CD4-positive, alpha-beta T cell treated with Interleukin-6 for 4 hours (primary cell): ENCODE results near the gene PLXNA4.

Experiments used
- DNase-seq: peaks from one replicate; pipeline ENCODE4 v3.0.0-alpha.2; 2020; ENCODE audit warnings: mixed read lengths

The PLXNA4 gene

DNA sequence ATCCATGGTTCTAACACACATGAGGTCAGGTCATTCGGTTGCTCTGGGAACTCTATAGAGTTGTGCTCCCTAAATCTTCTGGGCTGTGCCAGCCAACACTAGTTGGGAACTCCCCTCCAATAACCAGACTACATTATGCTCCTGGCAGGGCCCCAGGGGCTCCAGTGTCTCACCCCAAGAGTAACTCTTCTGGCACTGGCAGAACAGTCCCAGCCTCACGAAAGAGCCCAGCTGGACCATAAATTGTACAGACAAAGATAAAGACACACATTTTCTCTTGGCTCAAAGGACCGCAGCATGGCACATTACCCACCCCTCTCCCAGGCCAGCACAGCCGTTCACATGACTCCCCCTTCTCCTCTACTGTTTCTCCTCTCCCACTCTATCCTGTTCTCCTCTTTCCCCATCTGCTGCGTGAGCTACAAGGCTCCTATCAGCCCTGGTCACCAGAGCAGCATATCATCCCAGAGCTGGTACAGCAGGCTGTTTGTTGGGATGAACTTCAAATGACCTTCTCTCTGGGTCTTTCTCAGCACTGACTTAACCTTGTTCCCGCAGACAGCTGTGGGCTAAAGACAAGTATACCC lies 230.6 kb downstream of the PLXNA4 start:
- DNase-seq: no peak

GRCh38 chr7:132345030-132345429 lies 231.2 kb downstream of the PLXNA4 start:
- DNase-seq: no peak

DNA sequence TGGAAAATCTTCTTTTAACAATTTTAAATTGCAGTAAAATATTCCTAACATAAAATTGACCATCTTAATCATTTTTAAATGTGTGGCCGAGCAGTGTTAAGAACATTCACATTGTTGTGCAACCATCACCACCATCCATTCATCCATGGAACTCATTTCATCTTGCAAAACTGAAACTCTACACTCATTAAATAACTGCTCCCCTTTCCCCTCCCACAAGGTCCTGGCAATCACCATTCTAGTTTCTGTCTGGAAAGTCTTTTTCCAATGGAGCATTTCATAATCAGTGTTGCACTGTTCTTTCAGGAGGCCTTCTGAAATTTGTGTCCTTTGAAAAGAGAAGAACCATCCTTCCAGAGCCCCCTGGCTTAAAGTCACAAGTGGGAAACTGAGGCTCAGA lies 233.1 kb downstream of the PLXNA4 start:
- DNase-seq: no peak

GRCh38 chr7:132337450-132338080 lies 238.7 kb downstream of the PLXNA4 start:
- DNase-seq: no peak

GRCh38 chr7:132336797-132337196 lies 239.5 kb downstream of the PLXNA4 start:
- no peak for DNase-seq

DNA sequence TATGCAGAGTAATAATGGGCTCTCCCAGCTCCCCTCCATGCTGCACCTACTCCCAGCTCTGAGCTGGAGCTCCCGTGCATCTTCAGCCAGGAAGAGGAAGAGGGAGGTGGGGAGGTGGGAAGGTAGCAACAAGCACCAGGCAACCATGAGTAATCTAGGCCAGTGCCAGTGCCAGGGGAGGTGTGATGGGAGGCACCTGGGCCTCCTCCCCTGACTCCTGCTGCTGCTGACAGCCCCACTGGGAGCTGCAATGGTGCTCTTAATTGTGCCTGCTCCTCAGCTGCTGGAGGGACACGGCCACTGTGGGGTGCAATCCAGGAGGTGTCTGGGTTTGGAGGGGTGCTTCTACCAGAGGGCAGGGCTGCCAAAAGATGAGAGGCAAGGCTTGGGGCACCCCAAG lies 243.0 kb downstream of the PLXNA4 start:
- DNase-seq: no peak

- no peak for DNase-seq
Observed at GRCh38 chr7:132328760-132329159, 247.5 kb downstream of the PLXNA4 start.

DNA sequence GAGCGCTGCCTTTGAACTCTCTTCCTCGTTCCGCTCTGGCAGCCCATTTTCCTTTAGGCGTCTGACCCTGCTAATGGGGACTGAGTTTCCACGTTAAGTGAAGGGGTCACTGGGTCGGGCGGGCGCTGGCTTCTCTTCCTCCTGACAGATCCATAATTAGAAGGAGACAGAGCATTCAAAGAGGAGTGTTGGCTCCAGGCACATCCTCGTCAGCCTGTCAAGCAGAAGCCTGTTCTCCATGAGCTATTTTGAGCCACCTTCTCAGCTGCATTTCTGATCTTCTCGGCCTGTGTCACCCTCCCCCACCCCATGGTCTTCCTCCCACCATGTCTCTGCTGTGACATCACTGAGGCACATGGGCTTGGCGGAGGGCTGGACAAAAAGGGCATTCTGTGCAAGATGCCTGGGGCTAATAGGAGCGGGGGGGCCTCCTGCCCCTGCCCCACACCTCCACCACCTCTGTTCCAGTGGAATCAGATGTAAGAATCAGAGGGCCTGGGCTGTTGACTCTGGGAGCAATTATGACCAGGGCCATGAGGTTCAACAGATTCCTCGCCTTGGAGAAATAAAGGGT lies 248.1 kb downstream of the PLXNA4 start:
- DNase-seq: no peak

DNA sequence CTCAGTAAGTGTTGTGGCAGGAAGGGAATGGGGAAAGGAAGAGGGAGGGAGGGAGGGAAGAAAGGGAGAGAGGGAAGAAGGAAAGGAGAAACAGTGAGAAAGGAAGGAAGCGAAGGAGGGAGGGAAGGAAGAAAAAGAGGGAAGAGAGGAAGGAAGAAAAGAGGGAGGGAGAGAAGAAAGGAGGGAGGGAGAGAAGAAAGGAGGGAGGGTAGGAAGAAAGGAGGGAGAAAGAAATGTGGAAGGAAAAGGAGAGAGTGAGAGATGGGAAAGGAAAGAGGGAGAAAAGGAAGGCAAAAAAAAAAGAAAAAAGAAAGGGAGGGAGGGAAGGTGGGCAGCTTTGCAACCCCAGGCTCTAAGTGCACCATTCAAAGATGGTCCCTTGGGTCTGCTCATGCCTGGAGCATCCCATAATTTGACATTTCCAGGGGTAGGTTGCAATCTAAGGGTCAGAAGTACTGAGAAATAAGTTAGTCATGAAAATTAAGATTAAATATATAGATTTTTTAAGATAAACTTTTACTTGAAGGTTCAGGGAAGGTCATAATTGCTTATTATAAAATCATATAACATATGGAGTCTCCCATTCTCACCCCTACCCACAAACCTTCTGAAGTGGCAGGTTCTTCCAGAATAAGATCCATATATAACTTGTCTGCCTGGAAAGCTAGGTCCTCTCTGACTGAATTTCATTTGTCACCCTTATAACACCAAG lies 249.2 kb downstream of the PLXNA4 start:
- DNase-seq: no peak

DNA sequence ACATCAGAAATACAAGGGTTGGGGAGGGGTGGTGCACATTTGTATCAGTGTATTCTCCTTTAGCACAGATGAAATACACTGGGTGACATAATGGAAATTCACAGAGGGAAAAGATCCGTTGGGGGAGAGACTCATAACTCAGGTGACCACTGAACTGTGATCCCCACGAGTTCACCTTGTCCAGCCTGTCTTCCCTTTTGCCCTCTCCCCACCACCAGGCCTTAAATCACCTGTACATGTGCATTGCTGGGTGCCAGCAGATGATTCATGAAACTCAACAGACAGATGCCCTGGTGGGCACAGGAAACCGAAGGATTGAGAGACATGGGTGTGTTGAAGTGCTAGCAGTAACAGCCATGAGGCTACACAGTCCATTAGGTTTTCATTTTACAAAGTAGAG lies 253.3 kb downstream of the PLXNA4 start:
- no peak for DNase-seq

DNA sequence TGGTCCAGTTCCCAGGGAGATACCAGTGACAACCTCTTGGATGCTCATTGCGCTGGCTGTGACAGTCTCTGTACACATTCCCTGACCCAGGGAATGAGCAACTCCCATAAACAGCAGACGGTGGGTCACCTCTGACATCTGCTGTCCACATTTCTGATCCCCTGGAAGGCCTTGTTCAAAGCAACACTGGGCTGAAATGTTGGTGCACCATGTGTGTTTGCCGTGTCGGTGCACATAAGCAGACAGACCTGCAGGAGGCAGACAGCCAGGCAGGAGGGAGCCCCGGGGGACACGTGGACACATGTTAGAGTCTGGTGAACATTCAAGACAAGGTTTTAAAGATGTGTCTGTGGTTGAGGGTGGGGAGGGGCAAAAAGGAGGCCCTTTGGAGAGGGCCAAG lies 254.9 kb downstream of the PLXNA4 start:
- no peak for DNase-seq

GRCh38 chr7:132319481-132319880 lies 256.8 kb downstream of the PLXNA4 start:
- no peak for DNase-seq

DNA sequence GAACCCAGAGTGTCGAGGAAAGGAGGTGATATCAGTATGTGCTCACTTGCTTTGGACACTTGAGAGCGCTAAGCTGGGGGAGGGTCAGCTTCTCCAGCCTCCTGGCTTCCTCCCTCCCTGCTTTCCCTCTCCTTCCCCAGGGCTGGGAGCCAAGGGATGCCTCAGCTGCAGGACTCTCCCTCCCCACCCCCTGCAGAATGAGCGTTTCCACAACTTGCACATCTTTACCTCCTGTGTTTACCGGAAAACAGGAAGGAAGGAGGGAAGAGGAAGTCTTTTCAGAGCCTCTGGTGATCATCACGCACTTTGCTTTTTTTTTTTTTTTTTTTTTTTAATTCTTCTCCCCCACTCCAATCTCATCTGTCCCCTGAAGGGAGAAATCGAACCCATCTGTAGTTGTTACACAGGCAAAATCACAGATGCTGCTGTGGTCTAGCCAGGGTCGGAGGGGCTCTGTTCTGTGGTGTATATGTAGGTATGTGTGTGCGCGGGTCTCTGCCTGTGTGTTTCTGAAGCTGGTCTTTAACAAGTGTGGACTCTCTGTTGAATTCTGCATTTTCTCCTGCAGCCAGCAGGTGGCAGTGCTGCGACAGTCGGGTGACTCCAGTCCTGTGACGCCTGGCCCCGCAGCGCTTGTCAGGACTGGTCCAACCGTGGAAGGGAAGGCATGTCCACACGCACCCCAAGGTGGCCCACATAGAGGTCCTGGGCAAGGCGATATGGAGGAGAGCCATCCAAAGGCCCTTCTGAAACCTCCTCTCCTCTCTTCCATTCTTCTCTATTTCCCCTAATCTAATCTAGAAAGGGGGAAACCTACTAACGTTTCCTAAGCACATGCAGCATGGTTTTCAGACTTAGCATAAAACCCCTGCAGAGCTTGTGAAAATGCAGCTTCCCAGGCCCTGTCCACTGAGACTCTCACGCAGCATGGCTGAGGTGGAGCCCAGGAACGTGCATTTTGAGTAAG lies 257.6 kb downstream of the PLXNA4 start:
- peak; percentile 83 for DNase-seq

- DNase-seq: no peak
Observed at GRCh38 chr7:132317701-132318351, 258.4 kb downstream of the PLXNA4 start.

DNA sequence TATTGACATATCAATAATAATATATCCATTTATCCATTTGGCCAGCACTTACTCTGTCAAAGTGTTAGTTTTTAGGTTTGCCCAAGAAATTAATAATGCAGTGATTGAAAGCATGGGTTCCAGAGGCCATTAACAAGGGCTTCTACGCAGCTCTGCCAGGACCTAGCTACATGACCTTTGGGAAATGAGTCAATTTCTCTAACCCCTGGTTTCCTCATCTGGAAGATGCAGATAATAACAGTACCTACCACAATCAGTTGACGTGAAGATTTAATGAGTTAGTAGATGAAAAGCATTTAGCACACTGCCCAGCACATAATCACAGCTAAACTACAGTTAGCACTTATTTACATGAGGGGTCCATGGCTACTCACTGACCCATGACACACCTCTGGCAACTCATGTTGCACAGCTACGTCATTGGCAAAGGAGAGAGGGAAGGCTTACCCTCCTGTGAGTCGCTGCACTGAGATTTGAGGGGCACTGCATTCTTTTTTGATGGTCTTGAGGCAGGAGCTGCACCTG lies 263.7 kb downstream of the PLXNA4 start:
- no peak for DNase-seq

GRCh38 chr7:132311733-132312132 lies 264.5 kb downstream of the PLXNA4 start:
- no peak for DNase-seq

GRCh38 chr7:132309102-132309805 lies 267.0 kb downstream of the PLXNA4 start:
- no peak for DNase-seq

GRCh38 chr7:132307465-132307864 lies 268.8 kb downstream of the PLXNA4 start:
- DNase-seq: no peak

- DNase-seq: no peak
Observed at GRCh38 chr7:132300599-132301277, 275.5 kb downstream of the PLXNA4 start.

DNA sequence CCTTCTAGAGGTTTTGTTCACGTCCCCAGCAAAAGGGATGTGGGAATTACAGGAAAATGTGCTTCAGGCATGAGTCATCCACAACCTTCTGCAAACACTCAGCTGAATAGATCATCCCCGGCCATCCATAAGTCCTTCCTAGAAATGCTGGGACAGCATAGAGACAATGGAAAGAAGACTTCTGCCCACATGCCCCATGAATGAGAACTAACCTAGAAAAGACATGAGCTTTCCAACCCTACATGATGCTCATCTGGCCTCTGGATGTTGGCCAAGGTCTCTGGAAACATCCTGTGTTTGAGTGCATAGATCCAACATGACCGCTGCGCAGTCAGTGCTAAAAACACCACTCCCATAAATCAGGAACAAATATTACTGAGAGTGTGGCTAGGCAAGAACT lies 277.5 kb downstream of the PLXNA4 start:
- DNase-seq: no peak

DNA sequence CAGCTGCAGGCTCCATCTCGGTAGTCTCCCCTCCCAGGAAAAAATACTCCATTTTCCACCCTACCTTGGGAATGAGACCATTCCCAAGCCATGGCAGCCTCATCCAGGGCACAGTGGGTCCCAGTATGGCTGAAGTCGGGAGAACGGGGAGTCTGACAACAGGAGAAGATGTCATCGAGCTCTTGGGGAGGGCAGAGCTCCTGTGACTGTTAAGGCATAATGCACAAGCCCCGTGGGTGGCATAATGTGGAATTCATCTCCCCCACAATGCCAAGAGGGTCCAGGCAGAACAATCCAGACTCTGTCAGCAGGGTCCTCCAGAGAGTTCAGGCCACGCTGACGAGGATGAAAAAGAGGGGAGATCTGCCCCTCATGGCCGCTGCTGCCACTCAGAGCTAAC lies 279.4 kb downstream of the PLXNA4 start:
- no peak for DNase-seq
